GM10847 (cell line): ENCODE measurements around the gene STXBP6.

Source experiments
- POLR2A ChIP-seq: IDR thresholded peaks from 2 replicates; pipeline ENCODE4 v1.6.1; 2011; ENCODE audit not compliant: insufficient read length; ENCODE audit errors: extremely low read depth

The STXBP6 gene

DNA sequence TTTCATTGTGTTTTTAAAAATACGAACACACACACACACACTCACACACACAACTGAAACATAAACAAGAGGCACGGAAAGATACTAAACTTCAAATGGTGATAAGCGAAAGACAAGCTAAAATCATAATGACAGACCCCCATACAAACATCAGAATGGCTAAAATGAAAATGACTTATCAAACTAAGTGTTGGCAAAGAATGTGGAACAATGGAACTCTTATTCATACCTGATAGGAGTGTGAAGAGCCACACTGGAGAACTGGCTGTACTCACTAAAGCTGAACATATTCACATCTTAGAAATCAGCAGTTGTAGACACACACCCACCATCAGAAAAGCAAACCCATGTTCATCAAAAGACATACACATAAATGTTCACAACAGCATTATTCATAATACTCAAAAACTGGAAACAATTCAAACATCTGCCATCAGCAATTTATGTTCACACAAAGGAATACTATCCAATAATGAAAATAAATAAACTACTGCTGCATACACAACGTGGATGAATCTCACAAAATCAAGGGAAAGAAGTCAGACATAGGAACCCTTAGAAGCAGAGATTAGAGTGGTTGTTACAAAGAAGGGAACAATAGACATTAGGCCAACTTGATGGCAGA lies 11.8 kb downstream of the STXBP6 start:
- no peak for TF ChIP-seq POLR2A

GRCh38 chr14:25037032-25037431 lies 12.9 kb downstream of the STXBP6 start:
- no peak for TF ChIP-seq POLR2A

DNA sequence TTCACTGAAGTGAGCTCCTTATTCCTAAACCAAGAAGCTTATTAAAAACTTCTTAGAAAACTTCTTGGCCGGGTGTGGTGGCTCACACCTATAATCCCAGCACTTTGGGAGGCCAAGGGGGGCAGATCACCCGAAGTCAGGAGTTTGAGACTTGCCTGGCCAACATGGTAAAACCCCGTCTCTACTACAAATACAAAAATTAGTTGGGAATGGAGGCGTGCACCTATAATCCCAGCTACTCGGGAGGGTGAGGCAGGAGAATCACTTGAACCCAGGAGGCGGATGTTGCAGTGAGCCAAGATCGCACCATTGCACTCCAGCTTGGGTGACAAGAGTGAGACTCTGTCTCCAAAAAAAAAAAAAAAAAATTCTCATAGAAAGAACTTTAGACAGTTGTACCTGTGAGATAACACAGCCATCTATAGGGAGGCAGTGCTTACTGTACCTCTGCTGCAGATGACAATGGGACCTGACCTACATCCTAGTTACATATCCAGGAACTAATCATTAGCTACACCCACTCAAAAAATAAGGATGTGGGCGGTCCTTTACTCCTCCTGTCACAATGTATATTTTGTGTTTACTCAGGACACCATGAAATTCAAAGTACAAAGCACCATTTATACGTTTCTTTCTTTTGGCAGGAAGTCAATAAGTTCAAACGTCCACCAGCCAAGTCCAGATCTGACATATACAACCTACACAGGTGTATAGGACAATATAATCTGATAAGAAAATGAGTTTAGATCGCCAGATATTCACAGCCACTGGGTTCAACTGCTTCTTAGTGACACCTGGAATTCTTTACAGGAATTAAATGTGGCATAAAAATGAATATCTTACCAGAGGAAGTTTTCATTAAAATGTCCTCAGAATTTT lies 14.9 kb downstream of the STXBP6 start:
- TF ChIP-seq POLR2A = no peak

DNA sequence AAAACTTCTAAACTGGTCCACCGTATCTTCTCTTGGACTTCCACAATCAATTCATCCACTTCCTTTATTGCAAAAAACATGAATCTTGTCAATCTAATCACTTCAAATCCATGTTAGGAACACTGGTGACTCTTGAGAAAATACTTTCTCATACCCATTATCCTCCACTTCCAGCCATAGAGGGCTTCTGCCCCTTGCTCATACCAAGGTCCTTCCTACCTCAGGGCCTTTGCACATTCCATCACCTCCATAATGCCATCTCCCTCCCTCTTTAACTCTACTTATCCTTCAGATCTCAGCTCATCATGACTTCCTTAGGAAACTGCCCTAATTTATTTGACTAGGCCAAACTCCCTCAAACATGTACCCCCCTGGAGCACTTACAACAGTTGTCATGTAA lies 16.6 kb downstream of the STXBP6 start:
- no peak for TF ChIP-seq POLR2A

- TF ChIP-seq POLR2A = no peak
These were observed 17.7 kb downstream of the STXBP6 start for GRCh38 chr14:25032092-25032784.

DNA sequence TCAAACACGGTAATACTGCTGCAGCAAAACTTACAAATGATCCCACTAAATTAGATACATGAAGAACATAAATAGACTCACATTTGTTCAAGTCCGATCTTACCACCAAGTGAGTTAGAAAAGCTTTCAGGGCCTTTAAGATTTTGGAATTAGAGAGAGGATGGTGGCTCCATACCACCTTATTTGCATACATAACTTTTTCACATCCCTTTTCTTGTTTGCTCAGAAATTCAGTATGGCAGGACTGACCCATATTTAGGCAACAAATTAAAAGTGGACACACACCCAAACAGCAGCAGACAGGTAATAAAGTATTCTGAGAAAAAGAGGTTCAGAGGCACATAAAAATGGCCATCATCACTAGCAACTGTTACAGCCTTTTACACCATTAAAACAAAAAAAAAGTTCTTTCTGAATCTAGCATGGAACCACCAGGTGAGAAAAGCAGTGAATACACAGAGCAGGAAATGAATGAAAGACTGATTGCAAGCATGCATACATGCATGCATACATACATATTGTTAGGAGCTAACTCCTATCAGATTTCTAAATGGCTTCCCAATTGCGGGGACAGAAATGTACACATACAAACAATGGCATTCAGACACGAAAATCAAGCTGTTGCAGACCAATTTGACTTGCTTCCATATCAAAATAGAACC lies 23.3 kb downstream of the STXBP6 start:
- no peak for TF ChIP-seq POLR2A

DNA sequence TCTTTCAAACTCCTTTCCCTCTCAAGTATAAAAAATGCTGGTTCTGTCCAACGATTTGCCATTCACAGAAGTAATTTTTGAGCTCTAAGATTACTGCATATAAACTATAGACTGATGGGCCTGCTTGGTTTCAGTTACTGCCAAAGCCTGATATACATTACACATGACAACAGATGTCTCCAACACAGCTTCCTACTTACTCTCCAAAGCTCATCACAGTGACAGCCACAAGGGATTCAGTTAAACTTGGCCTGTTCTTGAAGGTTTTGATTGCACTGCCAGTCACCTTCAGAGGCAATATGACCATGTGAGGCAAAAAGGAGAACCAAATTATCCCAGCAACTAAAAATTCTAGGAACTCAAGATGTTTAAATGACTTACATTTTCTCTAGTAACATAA lies 30.1 kb downstream of the STXBP6 start:
- no peak for TF ChIP-seq POLR2A

GRCh38 chr14:25017562-25017961 lies 32.4 kb downstream of the STXBP6 start:
- TF ChIP-seq POLR2A = no peak

GRCh38 chr14:25015761-25016160 lies 34.2 kb downstream of the STXBP6 start:
- TF ChIP-seq POLR2A = no peak

GRCh38 chr14:25014440-25014839 lies 35.5 kb downstream of the STXBP6 start:
- TF ChIP-seq POLR2A = no peak

- TF ChIP-seq POLR2A = no peak
These were observed 38.9 kb downstream of the STXBP6 start for GRCh38 chr14:25011095-25011494.

- TF ChIP-seq POLR2A = no peak
These were observed 39.5 kb downstream of the STXBP6 start for GRCh38 chr14:25010471-25010870.

- no peak for TF ChIP-seq POLR2A
These were observed 40.1 kb downstream of the STXBP6 start for GRCh38 chr14:25009891-25010290.

GRCh38 chr14:25007832-25008231 lies 42.1 kb downstream of the STXBP6 start:
- TF ChIP-seq POLR2A = no peak
